NCI-H2107 treated with DMSO at 0.1 percent for 48 hours (cell line): ENCODE measurements around the gene HSD3B7.
"Not testable (repeated sequence)": the region's sequence is repeated elsewhere in the genome, so short reads cannot be mapped to it uniquely, and the experiment has no call there.

Source experiments
- DNase-seq: peaks from one replicate; lab custom pipeline; 2025; ENCODE audit not compliant: unreplicated experiment; lab: John Stamatoyannopoulos, UW

Gene HSD3B7

DNA sequence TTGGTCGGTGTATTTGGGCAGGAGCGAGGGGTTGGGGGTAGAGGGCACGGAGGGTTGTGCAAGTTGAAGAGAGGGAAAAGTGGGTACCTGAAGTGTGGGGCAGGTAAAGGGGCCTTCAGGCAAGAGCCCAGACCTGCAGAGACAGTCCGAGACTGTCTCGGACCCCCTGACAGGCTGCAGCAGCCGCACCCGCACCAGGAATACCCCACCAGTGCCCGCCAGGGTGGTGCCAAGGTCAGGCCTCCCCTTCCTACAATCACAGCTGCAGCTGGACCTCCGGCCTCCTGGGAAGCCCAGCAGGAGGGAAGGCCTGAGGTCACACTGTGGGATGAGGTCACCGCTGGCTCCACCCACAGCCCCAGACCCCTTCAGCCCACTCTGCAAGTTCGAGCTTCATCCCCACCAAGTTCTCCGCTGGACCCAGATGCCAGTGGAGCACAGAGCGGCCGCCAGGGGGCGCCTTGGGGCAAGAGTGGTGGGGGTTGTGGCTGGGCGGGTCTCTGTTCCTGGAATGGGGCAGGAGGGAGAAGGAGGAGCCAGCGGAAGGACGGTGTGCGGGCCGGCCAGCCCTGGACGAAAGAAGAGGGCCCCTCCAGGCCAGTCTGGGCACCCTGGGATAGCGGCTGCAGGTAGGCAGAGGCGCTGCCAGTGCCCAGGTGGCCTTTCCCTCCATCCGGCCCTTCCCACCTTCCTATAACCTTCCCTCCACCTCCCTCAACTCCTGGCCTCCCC lies at the start of gene HSD3B7:
Gene HSD3B7, plus strand, starts transcription at position 539 of the 732 bp plus-strand sequence. CDS start 452 bp downstream, outside the sequence.
- DNase-seq = peak; percentile 53

DNA sequence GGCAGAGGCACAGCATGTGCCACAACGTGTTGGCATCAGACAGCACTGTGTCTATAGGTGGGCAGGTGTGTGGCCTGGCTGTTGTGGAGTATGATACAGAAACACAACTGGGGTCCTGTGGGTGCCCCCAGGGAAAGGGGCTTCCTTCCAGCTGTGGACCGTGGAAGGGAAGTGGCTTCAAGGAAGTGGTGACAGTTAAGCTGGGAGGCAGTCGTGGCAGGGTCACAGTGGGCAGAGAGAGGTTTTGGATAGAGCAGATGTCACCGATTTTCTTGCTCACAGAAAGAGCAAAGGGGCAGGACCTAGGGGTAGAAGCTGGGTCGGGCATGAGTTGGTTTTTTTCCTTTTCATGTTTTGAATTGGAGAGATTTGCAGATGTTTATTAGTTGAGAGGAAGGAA lies 47.3 kb upstream of the HSD3B7 start:
- DNase-seq = no peak

DNA sequence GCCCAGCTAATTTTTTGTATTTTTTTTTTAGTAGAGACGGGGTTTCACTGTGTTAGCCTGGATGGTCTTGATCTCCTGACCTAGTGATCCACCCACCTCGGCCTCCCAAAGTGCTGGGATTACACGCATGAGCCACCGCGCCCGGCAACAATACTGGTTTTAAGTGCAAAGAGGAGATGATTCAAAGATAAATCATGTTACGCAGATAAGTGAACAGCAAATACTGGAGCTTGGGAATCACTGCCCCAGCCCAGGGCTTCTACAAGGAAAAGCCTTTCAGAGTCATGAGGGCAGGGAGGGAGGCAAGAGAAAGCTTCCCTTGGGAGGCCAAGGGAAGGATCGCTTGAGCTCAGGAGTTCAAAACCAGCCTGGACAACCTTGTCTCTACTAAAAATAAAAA lies 45.4 kb upstream of the HSD3B7 start:
- DNase-seq = not testable (repeated sequence)

DNA sequence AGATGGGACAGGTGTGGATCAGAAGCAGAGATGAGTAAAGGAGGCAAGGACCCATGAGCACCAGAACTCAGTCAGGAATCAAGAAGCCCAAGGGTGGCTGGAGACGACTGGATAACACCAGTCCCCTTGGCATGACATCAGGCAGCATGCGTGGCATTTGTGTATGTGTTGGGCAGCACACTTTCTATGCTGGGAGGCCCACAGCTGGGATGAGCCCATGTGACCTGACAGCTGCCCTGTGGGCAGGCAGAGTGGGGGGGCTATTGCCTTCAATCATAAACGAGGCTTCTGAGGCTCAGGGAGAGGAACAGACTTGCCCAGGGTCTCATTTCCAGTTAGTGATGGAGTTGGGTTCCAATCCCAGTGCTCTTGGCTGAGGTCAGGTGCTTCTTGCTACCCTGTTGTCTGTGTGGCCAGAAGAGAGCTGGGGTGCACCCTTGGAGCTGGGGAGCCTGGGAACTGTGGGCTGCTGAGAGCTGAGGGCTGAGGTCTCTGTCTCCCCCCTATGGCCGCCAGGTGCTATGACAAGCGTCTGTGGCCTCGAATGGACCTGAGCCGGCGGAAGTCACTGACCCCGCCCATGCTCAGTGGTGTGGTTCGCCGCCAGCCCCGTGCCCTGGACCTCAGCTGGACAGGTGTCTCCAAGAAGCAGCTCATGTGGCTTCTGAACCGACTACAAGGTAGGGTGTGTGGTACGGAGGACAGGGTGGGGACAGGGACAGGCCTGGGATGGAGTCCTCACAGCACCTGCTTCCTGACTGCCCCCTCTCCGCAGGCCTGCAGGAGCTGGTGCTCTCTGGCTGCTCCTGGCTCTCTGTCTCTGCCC lies 43.2 kb upstream of the HSD3B7 start:
- DNase-seq = peak; percentile 30

- no peak for DNase-seq
These were observed 42.6 kb upstream of the HSD3B7 start for GRCh38 chr16:30942426-30942806.

DNA sequence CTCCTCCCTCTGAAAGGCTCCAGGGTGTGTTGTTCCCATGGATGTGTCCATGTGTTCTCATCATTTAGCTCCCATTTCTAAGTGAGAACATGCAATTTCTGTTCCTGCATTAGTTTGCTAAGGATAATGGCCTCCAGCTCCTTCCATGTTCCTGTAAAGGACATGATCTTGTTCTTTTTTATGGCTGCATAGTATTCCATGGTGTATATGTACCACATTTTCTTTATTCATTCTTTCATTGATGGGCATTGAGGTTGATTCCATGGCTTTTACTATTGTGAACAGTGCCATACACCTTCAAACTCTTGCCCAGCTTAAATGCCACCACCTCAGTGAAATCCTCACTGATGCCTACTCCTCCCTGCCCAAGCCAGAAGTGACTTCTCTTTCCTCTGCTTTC lies 40.7 kb upstream of the HSD3B7 start:
- DNase-seq = no peak

DNA sequence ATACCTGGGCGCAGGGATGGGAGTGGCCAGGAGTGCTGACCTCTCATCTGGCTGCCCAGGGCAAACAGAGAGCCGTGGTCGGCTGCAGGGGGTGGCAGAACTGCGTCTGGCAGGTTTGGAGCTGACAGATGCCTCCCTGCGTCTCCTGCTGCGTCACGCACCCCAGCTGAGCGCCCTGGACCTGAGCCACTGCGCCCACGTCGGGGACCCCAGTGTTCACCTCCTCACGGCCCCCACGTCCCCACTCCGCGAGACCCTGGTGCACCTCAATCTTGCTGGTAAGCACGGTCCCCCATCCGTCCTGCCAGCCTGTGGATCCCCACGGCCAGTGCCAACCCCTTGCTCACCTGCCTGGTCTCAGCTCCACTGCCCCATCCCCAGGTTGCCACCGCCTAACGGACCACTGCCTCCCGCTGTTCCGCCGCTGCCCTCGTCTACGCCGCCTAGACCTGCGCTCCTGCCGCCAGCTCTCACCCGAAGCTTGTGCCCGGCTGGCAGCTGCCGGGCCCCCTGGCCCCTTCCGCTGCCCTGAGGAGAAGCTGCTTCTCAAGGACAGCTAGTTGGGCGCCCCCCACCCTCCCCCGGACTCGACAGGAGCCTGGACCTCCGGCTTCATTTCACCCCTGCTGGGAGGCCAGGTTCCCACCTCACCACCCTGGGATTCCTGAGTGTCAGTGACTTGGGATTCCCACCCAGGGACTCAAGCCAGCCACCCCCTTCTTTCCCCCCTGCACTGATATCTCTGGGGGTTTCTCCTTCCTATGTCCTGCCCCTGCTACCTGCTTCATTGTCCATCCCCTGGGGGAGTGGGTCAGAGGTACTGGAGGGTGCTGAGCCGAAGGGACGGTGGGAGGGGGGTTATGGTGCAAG lies 38.1 kb upstream of the HSD3B7 start:
- DNase-seq = no peak

DNA sequence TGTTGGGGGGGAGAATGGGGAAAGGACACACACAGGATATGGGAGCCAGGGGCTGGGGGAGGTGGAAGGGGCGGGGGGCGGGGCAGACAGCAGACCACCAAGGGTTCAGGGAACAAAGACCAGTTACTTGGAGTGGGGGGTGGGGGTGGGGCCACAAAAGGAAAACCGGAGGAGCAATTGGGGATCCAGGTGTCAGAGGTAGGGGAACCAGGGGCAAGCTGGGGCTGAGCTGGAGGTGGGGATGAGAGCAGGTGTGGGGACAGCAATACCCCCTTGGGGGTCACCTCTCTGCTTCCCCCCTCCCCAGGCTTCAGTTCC lies 37.5 kb upstream of the HSD3B7 start:
- no peak for DNase-seq

GRCh38 chr16:30947859-30948666 lies 36.9 kb upstream of the HSD3B7 start:
- DNase-seq = no peak

DNA sequence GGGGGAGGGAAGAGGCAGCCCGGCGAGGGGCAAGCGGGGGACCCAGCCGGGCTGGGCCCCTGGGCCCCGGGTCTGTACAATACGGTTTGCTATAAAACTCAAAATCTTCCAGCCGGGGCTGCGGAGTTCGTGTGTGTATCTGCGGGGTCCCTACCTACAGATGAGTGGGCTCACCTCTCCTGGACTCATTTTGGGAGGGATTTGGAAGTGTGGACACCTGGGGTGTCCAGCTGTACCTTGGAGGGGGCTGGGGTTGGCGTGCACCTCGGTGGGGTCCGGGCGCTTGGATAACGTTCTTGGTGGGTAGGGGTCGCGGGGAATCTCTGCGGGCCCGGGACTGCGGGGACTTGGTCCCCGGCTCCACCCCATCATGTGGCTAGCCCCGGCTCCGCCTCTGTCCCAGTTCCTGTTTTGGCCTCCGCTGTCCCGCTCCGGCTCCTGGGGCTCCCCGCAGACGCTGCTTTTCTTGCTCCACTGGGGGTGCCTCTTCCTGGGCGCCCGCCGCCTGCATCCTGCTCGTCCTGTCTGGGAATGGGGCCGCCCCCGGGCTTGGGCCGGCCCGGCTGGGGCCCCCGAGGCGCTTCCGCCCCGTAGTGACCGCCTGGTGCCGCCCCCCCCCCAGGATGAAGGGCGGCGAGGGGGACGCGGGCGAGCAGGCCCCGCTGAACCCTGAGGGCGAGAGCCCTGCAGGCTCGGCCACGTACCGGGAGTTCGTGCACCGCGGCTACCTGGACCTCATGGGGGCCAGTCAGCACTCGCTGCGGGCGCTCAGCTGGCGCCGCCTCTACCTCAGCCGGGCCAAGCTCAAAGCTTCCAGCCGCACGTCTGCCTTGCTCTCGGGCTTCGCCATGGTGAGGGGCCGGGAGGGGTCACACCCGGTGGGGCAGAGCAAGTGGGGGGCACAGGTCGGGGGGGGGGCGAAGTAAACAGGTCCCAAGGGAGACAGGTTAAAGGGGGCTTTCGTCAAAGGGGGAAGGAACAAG lies 36.0 kb upstream of the HSD3B7 start, which contains the start of gene ORAI3:
Gene ORAI3, plus strand, starts transcription at position 402 of the 983 bp plus-strand sequence. Its CDS starts 222 bp downstream, at position 624.
- DNase-seq = no peak

GRCh38 chr16:30949650-30950515 lies 35.1 kb upstream of the HSD3B7 start:
- no peak for DNase-seq

DNA sequence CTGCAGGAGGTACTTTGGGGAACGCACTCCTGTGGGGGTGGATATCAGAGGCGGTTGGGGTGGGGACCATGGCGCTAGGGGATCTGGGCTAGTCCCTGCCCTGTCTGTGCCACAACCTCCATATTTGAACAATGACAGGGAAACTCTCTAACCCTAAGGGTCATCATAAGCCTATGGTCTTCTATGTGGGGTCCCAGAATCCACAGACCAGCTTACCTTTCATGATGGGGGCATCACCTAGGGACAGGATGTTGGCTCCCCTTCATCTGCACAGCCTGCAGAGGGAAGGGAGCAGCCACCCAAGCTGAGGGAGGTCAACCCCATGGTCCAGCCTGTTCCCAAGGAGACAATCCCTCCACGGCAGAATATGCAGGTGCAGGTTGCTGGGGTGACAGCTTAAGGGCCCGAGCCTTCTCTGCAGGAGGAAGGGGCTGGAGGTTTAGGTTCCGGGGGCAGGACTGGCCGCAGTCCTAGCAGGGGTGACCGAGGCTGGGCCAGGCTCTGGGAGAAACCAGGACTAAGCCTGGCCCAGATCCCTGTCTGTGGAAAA lies 34.4 kb upstream of the HSD3B7 start:
- DNase-seq = no peak

GRCh38 chr16:30951193-30951592 lies 33.8 kb upstream of the HSD3B7 start:
- DNase-seq = no peak

GRCh38 chr16:30951750-30952149 lies 33.3 kb upstream of the HSD3B7 start:
- DNase-seq = no peak

GRCh38 chr16:30953111-30953510 lies 31.9 kb upstream of the HSD3B7 start:
- DNase-seq = no peak

GRCh38 chr16:30953511-30954124 lies 31.4 kb upstream of the HSD3B7 start:
- DNase-seq = peak; percentile 18

DNA sequence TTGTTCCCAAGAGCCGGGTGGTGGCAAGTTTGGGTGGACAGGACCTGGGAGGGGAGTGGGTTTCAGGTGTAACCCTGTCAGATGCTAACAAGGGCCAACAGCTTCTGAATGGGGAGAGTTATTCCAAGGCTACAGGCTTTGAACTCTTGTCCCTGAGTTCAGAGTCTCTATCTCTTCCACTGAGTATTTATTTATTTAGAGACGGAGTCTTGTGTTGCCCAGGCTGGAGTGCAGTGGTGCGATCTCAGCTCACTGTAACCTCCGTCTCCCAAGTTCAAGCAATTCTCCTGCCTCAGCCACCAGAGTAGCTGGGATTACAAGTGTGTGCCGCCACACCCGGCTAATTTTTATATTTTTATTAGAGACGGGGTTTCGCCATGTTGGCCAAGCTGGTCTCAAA lies 30.0 kb upstream of the HSD3B7 start:
- no peak for DNase-seq
